Dermis lymphatic vessel endothelial cell (primary cell): ENCODE data around the gene TMPRSS9. TPM values are rescaled to one million over a fixed set of nuclear protein-coding genes. Genes with fewer than 3 reads are reported as not detected.

Experiments
- total RNA-seq: library from RNA; depleted of rRNA; stranded (reverse); fragments of >200 nt; gene quantifications from 2 replicates; pipeline ENCODE4 v1.2.1, GENCODE V29; 2014

Gene TMPRSS9
- total RNA-seq = under 0.01 TPM in 2 replicates

DNA sequence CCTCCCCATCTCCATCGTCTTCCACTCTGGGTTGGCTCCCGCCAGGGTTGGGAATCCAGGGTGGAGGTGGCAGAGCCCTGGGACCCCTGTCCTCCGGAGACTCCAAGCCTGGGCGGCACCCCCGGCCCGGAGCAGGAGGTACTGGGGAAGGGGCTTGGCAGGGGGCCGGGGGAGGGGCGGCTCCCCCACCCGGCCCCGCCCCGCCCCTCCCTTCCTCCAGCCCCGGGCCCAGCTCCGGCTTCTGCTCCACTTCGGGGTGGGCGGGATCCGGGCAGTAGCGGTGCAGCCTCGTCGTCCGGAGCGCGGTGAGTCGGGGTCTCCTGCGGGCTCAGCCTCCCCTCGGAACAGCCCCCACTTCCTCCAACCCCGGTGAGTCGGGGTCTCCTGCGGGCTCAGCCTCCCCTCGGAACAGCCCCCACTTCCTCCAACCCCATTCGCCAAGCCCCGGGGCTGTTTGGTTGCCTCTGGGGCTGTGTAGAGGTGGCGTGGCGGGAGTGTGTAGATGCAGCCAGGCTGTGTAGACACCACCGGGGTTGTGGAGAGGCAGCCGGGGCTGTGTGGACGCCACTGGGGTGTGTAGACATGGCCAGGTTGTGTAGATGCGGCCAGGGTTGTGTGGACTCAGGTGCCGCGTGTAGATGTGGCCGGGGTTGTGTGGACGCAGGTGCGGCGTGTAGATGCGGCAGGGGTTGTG is at the start of gene TMPRSS9:
TSS of gene TMPRSS9 (plus strand) at position 274 of the 694 bp plus-strand sequence. CDS start 29,521 bp downstream, outside the sequence.

DNA sequence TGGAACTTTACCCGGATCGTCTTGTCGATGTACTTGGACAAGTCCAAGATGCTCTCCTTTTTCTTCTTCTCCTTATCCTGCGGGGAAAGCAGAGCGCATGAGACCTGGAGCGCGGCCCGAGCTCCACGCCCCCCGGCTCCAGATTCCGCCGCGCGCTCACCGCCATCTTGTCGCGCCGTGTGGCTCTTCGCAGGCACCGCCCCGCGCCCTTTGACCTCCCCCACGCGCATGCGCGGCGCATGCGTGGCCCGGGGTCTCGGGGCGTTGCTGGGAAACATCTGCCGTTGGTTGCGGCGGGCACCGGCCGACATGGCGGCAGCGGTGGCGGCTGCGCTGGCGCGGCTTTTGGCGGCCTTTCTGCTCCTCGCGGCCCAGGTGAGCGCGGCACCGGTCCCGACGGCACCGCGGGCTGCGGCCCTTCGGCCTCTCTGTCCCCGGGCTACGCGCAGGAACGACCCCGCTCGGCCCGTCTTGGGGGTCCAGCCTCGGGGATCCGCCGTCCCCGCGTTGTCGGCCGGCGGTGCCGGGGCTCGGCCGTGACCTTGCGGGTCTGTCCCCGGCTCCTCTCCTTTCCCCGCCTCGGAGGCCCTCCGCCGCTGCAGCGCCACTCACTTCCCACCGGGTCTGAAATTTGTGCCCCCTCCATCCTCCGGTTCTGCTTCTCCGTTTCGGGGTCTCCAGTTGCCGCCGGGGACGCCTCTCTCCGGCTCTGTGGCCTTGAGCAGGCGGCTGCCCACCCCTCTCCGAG is 31.5 kb upstream of the TMPRSS9 start, which contains the start of the genes LSM7 and SPPL2B:
TSS of gene LSM7 (minus strand) at position 186 of the 748 bp plus-strand sequence. CDS start at position 166, 20 bp downstream.
TSS of gene SPPL2B (plus strand) at position 284 of the 748 bp plus-strand sequence. CDS start at position 310, 26 bp downstream.

GRCh38 chr19:2427429-2428320 is 67.6 kb downstream of the TMPRSS9 start, which contains the start of gene TIMM13:
TIMM13 (minus strand) TSS chr19:2427586; CDS start chr19:2427533, 53 bp downstream.

Other genes starting within 250 kb of the TMPRSS9 start
- 56.6 and 61.2 TPM in 2 replicates for gene AP3D1, start 208.7 kb upstream of the TMPRSS9 start, total RNA-seq
- 2.2 and 2.8 TPM in 2 replicates for gene DOT1L, start 196.3 kb upstream of the TMPRSS9 start, total RNA-seq
- gene PLEKHJ1, start 123.9 kb upstream of the TMPRSS9 start, total RNA-seq = 62.7 and 69.4 TPM in 2 replicates
- gene SF3A2, start 123.4 kb upstream of the TMPRSS9 start, total RNA-seq = 46.4 and 56.8 TPM in 2 replicates
- 1.3 and 2.0 TPM in 2 replicates for gene AMH, start 110.9 kb upstream of the TMPRSS9 start, total RNA-seq
- gene JSRP1, start 103.8 kb upstream of the TMPRSS9 start, total RNA-seq = 0.43 TPM in 1 of 2 replicates, not detected in the other
- 0.22 and 0.26 TPM in 2 replicates for gene PEAK3, start 78.1 kb upstream of the TMPRSS9 start, total RNA-seq
- not detected in 2 replicates for gene LINGO3, start 52.1 kb upstream of the TMPRSS9 start, total RNA-seq
- 78.6 and 88.9 TPM in 2 replicates for gene LSM7, start 31.7 kb upstream of the TMPRSS9 start, total RNA-seq
- 18.6 and 25.1 TPM in 2 replicates for gene SPPL2B, start 31.6 kb upstream of the TMPRSS9 start, total RNA-seq
- 42.1 and 43.8 TPM in 2 replicates for gene TIMM13, start 67.3 kb downstream of the TMPRSS9 start, total RNA-seq
- 36.4 and 36.7 TPM in 2 replicates for gene LMNB2, start 96.7 kb downstream of the TMPRSS9 start, total RNA-seq
- 36.7 and 106 TPM in 2 replicates for gene GADD45B, start 115.9 kb downstream of the TMPRSS9 start, total RNA-seq